CD14-positive monocyte (primary cell): ENCODE results near the gene MYO15B. TPM values are rescaled to one million over a fixed set of nuclear protein-coding genes. Genes with fewer than 3 reads are reported as not detected.

ENCODE experiments used
- DNase-seq, 3 donors: peaks; one replicate each; pipeline ENCODE4 v3.0.0-alpha.2; 2011 to 2022
- H2AFZ ChIP-seq: 2 replicates; pipeline ENCODE4 v1.6.0; 2012; ENCODE audit warnings: mild to moderate bottlenecking, low read depth, low read length, inconsistent platforms; ENCODE audit not compliant: insufficient read depth, poor library complexity, severe bottlenecking
- H3K27ac ChIP-seq, 2 donors: 1 replicate in 1 of 2; 2 replicates in 1 of 2; pipeline ENCODE4 v1.5.1; 2012 to 2013; ENCODE audit warnings: low read length in 2 of 2, control low read depth in 1 of 2, inconsistent platforms in 1 of 2, low read depth in 1 of 2, mild to moderate bottlenecking in 1 of 2
- H3K27me3 ChIP-seq, 2 donors: one replicate each; pipeline versions ENCODE4 v1.6.0 to v1.6.1; 2011 to 2013; ENCODE audit warnings: low read length in 2 of 2; ENCODE audit not compliant: control insufficient read depth in 2 of 2, insufficient read depth in 2 of 2
- H3K36me3 ChIP-seq, 2 donors: replicated peaks in 1 of 2; 1 replicate in 1 of 2; 2 replicates in 1 of 2; pipeline versions ENCODE4 v1.5.1 to v1.6.1; 2012 to 2013; ENCODE audit warnings: low read length in 2 of 2, control low read depth in 1 of 2, inconsistent platforms in 1 of 2, mild to moderate bottlenecking in 1 of 2; ENCODE audit not compliant: insufficient read depth in 2 of 2, control insufficient read depth in 1 of 2
- H3K4me1 ChIP-seq, 2 donors: 1 replicate in 1 of 2; 2 replicates in 1 of 2; pipeline versions ENCODE4 v1.5.1 to v1.6.1; 2012 to 2013; ENCODE audit warnings: low read length in 2 of 2, control low read depth in 1 of 2, inconsistent platforms in 1 of 2, mild to moderate bottlenecking in 1 of 2, moderate library complexity in 1 of 2; ENCODE audit not compliant: insufficient read depth in 2 of 2, control insufficient read depth in 1 of 2
- H3K4me2 ChIP-seq: replicated peaks from 2 replicates; pipeline ENCODE3; 2012; ENCODE audit warnings: low read length, moderate library complexity, mild to moderate bottlenecking; ENCODE audit not compliant: poor library complexity, severe bottlenecking; ENCODE audit errors: extremely low read depth
- H3K4me3 ChIP-seq, 3 experiments: fragments of 200-600 bp in 1 of 3; sonication (generic) in 1 of 3; replicated peaks in 1 of 3; 1 replicate in 2 of 3; 2 replicates in 1 of 3; pipeline ENCODE4 v1.5.1; 2011 to 2013; ENCODE audit warnings: low read length in 3 of 3, mild to moderate bottlenecking in 3 of 3, control low read depth in 2 of 3, low read depth in 2 of 3, inconsistent platforms in 1 of 3, moderate library complexity in 1 of 3
- H3K79me2 ChIP-seq: 2 replicates; pipeline ENCODE4 v1.6.0; 2012; ENCODE audit warnings: mild to moderate bottlenecking, control low read depth, inconsistent platforms, low read length, moderate library complexity; ENCODE audit not compliant: insufficient read depth
- H3K9ac ChIP-seq: 2 replicates; pipeline ENCODE4 v1.6.0; 2017; ENCODE audit warnings: low read length, mild to moderate bottlenecking; ENCODE audit not compliant: insufficient read depth, poor library complexity, severe bottlenecking
- H3K9me3 ChIP-seq, 2 donors: replicated peaks in 1 of 2; 1 replicate in 1 of 2; 2 replicates in 1 of 2; pipeline versions ENCODE4 v1.5.1 to v1.6.1; 2012 to 2013; ENCODE audit warnings: low read length in 2 of 2, control low read depth in 1 of 2; ENCODE audit not compliant: control insufficient read depth in 1 of 2, insufficient read depth in 1 of 2
- H4K20me1 ChIP-seq: 2 replicates; pipeline ENCODE4 v1.6.0; 2012; ENCODE audit warnings: mild to moderate bottlenecking, low read length, control low read depth, moderate library complexity; ENCODE audit not compliant: insufficient read depth
- H3K27ac Mint-ChIP-seq, 7 donors: one replicate each; pipeline ENCODE4 v1.8.0; 2020; ENCODE audit warnings: mild to moderate bottlenecking in 7 of 7, mixed read lengths in 7 of 7, moderate library complexity in 6 of 7, inconsistent platforms in 2 of 7
- H3K27me3 Mint-ChIP-seq, 3 donors: one replicate each; pipeline ENCODE4 v1.8.0; 2021 to 2022; ENCODE audit warnings: low read depth in 3 of 3, mild to moderate bottlenecking in 3 of 3, mixed read lengths in 3 of 3, moderate library complexity in 3 of 3, inconsistent platforms in 1 of 3
- H3K36me3 Mint-ChIP-seq, 2 donors: one replicate each; pipeline ENCODE4 v1.8.0; 2020; ENCODE audit warnings: mixed read lengths in 2 of 2, inconsistent platforms in 1 of 2, mild to moderate bottlenecking in 1 of 2
- H3K4me1 Mint-ChIP-seq: one replicate; pipeline ENCODE4 v1.8.0; 2020; ENCODE audit warnings: mild to moderate bottlenecking, mixed read lengths
- H3K4me3 Mint-ChIP-seq, 2 donors: one replicate each; pipeline ENCODE4 v1.8.0; 2020; ENCODE audit warnings: mild to moderate bottlenecking in 2 of 2, mixed read lengths in 2 of 2, moderate library complexity in 1 of 2
- H3K9me3 Mint-ChIP-seq, 7 donors: one replicate each; pipeline ENCODE4 v1.8.0; 2020 to 2022; ENCODE audit warnings: mixed read lengths in 7 of 7, mild to moderate bottlenecking in 6 of 7, moderate library complexity in 6 of 7, inconsistent platforms in 2 of 7
- WGBS: methylation state at CpG from one replicate; pipeline ENCODE4 v1.1.5; 2013; ENCODE audit warnings: missing lambda C conversion rate; ENCODE audit not compliant: insufficient coverage; 5-methylcytosine and 5-hydroxymethylcytosine counted together
- intact Hi-C, 2 donors: fragments of 100-400 bp; cut with micrococcal nuclease; formaldehyde crosslinking; loops; one replicate each; pipeline versions ENCODE4 v1.15.0 to v1.15.1; 2023
- polyA plus RNA-seq, 3 donors: library from polyadenylated mRNA; depleted of rRNA in 1 of 3; unstranded in 2 of 3; stranded (reverse) in 1 of 3; fragments of 300-500 nt in 2 of 3; fragments of >200 nt in 1 of 3; fragmentation: Illumina TruSeq in 2 of 3; gene quantifications; 1 replicate in 2 of 3; 2 replicates in 1 of 3; pipeline ENCODE4 v1.2.3, GENCODE V29; 2012 to 2021
- TF ChIP-seq, protein P1 (sequence below): fragments of 200-600 bp; IDR thresholded peaks from one replicate; pipeline ENCODE4 v1.8.0; 2022; ENCODE audit warnings: antibody characterized with exemption, mild to moderate bottlenecking

The MYO15B gene
- polyA plus RNA-seq, 3 donors: 0.17 to 596 (median 0.62) TPM

DNA sequence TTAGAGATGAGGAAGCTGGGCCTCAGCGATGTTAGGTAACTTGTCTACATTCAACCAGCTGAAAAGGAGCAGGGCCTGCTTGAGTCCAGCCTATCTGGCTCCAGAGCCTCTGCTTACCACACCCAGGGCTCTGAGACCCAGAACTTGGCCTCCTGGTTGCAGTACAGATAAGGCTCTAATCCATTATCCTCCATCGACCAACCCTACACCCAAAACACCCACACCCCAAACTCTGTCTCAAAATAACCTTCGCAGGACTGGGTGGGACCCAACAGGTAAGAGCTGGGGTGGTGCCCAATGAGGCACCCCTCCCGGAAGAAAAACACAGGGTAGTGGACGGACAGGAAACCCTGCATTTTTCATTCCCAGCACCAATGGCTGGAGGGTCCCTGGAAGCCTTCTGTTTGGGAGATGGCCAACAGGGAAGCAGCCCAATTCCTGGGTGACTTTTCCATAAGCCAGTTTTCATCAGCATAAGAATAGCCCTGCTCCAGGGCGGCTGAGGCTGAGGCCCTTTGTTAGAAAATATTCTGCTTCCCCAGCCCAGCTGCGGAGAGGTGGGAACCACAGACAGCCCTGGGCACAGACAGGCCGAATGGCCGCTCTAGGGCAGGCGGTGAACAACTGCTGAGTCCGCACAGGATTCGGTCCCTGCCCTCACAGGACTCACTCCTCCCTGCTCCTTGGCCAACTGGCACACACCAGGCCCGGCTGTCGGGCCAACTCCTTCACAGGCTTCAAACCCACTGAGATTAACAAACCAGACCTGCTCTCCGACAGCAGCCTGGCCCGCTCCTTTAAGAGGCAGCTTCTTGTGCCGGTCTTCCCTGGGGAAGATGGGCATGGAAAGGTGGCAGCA lies 55.4 kb downstream of the MYO15B start:
- peaks cover 14 to 39% of the 10 kb centered on the region in 2 donors for H3K36me3 ChIP-seq
- no peak overlapping the region for H3K4me3 Mint-ChIP-seq
- H3K4me3 ChIP-seq: no peak overlapping the region
- H3K4me1 ChIP-seq: peaks cover 12 to 19% of the 10 kb centered on the region in 2 donors
- no peaks in the 10 kb centered on the region for H4K20me1 ChIP-seq
- H3K27me3 Mint-ChIP-seq: peaks cover 0 to 2% (median 0%) of the 10 kb centered on the region in 3 donors
- peaks cover 20 to 50% of the 10 kb centered on the region in 2 donors for H3K36me3 Mint-ChIP-seq
- no peaks in the 10 kb centered on the region for H3K79me2 ChIP-seq
- no peaks in the 10 kb centered on the region for H3K9me3 Mint-ChIP-seq
- TF ChIP-seq, protein P1, sequence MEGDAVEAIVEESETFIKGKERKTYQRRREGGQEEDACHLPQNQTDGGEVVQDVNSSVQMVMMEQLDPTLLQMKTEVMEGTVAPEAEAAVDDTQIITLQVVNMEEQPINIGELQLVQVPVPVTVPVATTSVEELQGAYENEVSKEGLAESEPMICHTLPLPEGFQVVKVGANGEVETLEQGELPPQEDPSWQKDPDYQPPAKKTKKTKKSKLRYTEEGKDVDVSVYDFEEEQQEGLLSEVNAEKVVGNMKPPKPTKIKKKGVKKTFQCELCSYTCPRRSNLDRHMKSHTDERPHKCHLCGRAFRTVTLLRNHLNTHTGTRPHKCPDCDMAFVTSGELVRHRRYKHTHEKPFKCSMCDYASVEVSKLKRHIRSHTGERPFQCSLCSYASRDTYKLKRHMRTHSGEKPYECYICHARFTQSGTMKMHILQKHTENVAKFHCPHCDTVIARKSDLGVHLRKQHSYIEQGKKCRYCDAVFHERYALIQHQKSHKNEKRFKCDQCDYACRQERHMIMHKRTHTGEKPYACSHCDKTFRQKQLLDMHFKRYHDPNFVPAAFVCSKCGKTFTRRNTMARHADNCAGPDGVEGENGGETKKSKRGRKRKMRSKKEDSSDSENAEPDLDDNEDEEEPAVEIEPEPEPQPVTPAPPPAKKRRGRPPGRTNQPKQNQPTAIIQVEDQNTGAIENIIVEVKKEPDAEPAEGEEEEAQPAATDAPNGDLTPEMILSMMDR: no peak
- no peak overlapping the region for H2AFZ ChIP-seq
- H3K4me1 Mint-ChIP-seq: peaks cover 22% of the 10 kb centered on the region
- peak overlapping the region in 1 of 2 donors; percentile 46 for H3K27ac ChIP-seq
- no peak overlapping the region for H3K4me2 ChIP-seq
- intact Hi-C loops: no loop called here
- no peaks in the 10 kb centered on the region for H3K27me3 ChIP-seq
- no peaks in the 10 kb centered on the region for H3K9me3 ChIP-seq
- DNase-seq: no peak
- H3K27ac Mint-ChIP-seq: peak overlapping the region in 2 of 7 donors; percentile 37 to 50
- over 99% methylated on average over 14 of the region's 17 CpGs for WGBS
- H3K9ac ChIP-seq: no peak overlapping the region

DNA sequence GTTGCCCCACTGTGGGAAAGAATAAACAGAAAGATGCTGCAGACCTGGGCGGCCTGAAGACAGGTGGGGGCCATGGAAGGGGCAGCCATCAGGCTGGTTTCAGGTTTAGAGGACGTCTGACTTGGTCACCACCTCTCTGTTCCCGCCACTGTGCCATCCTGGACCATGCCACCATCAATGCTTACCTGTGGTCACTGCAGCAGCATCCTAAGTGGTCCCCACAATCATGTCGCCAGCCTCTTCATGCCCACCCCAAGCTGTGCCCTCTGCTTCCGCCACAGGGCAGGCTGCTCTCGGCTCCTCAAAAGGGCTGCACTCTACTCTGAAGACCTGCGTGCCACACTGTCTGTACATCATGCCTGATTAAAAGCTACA lies 56.0 kb downstream of the MYO15B start:
- 94% methylated on average over 7 of the region's 7 CpGs for WGBS
- peak overlapping the region in 2 of 7 donors; percentile 5 to 54 for H3K27ac Mint-ChIP-seq

More for the DNA sequence above, 56.0 kb downstream of the MYO15B start:
- DNase-seq: no peak
- H3K36me3 Mint-ChIP-seq: peaks cover 18 to 54% of the 10 kb centered on the region in 2 donors
- Histone ChIP-seq H3K36me3 (peaks cover 14 to 42% of the 10 kb centered on the region in 2 donors), H3K9ac (no peak overlapping the region), H3K27me3 (no peaks in the 10 kb centered on the region), H3K4me3 (no peak overlapping the region), H3K4me1 (peaks cover 12 to 19% of the 10 kb centered on the region in 2 donors), H4K20me1 (no peaks in the 10 kb centered on the region), H2AFZ (no peak overlapping the region), H3K4me2 (no peak overlapping the region), H3K27ac (no peak overlapping the region), H3K9me3 (no peaks in the 10 kb centered on the region), H3K79me2 (no peaks in the 10 kb centered on the region)
- peaks cover 22% of the 10 kb centered on the region for H3K4me1 Mint-ChIP-seq
- H3K9me3 Mint-ChIP-seq: peaks cover 0 to 2% (median 0%) of the 10 kb centered on the region in 7 donors
- H3K27me3 Mint-ChIP-seq: peaks cover 0 to 2% (median 0%) of the 10 kb centered on the region in 3 donors
- intact Hi-C loops: no loop called here
- TF ChIP-seq, protein P1: no peak
- no peak overlapping the region for H3K4me3 Mint-ChIP-seq
